Prostate gland (tissue), 2 donors: ENCODE results near the gene RIPOR2.

Experiments used
- CTCF ChIP-seq, 4 experiments: fragments of 200-600 bp in 2 of 4; fragments of 450-650 bp in 2 of 4; sonication (generic) in 2 of 4; IDR thresholded peaks; 1 replicate in 3 of 4; 2 replicates in 1 of 4; pipeline ENCODE4 v1.5.1; 2016 to 2019; ENCODE audit warnings: antibody characterized with exemption in 4 of 4, mild to moderate bottlenecking in 2 of 4, moderate library complexity in 2 of 4
- POLR2A ChIP-seq: fragments of 450-650 bp; IDR thresholded peaks from one replicate; pipeline ENCODE4 v1.6.1; 2016; ENCODE audit warnings: antibody characterized with exemption, mild to moderate bottlenecking
- POLR2AphosphoS5 ChIP-seq: sonication (generic); formaldehyde crosslinking; IDR thresholded peaks from one replicate; pipeline ENCODE4 v1.6.1; 2017; ENCODE audit warnings: antibody characterized with exemption

DNA sequence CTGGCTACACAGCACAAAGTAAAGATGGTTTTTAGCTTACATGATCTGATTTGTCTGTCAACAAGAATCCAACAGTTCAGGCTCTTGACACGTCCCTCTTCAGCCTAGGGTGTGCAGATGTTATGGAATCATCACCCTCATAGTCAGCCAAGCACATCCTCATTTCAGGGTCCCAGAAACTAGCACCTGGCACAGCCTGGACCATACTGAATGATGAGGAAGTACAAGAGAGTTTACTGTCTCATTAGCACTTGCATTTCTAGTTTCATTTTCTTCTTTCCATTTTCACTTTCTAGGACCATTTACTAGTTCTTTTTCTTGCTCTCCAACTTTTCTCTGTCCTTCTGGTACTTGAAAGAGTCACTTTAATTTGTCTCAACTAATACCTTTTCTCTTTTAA is 6.5 kb downstream of the RIPOR2 start:
- TF ChIP-seq CTCF (IDR thresholded peaks at IDR 0.05) = no peak
- no peak for TF ChIP-seq POLR2A
- TF ChIP-seq POLR2AphosphoS5 = no peak
